ENCODE data around the gene ITIH5.

ITIH5 gene

GRCh38 chr10:7634142-7634894 lies 32.4 kb downstream of the ITIH5 start:
- no peak for DNase-seq (ENCODE audit: low read depth, low spot score)

- no peak for DNase-seq (ENCODE audit: low read depth, low spot score)
Observed at GRCh38 chr10:7626283-7626682, 40.5 kb downstream of the ITIH5 start.

- DNase-seq (ENCODE audit: low read depth, low spot score), result no peak
Observed at GRCh38 chr10:7625836-7626235, 40.9 kb downstream of the ITIH5 start.

GRCh38 chr10:7625009-7625408 lies 41.8 kb downstream of the ITIH5 start:
- no peak for DNase-seq (ENCODE audit: low read depth, low spot score)

GRCh38 chr10:7622969-7623368 lies 43.8 kb downstream of the ITIH5 start:
- peak; percentile 86 for DNase-seq (ENCODE audit: low read depth, low spot score)

- DNase-seq (ENCODE audit: low read depth, low spot score), result no peak
Observed at GRCh38 chr10:7618461-7618860, 48.3 kb downstream of the ITIH5 start.

GRCh38 chr10:7611909-7612308 lies 54.9 kb downstream of the ITIH5 start:
- no peak for DNase-seq (ENCODE audit: low read depth, low spot score)

GRCh38 chr10:7610651-7611389 lies 55.9 kb downstream of the ITIH5 start:
- DNase-seq (ENCODE audit: low read depth, low spot score), result no peak

GRCh38 chr10:7610026-7610425 lies 56.7 kb downstream of the ITIH5 start:
- DNase-seq (ENCODE audit: low read depth, low spot score), result no peak

- no peak for DNase-seq (ENCODE audit: low read depth, low spot score)
Observed at GRCh38 chr10:7609556-7609955, 57.2 kb downstream of the ITIH5 start.

- peak; percentile 21 for DNase-seq (ENCODE audit: low read depth, low spot score)
Observed at GRCh38 chr10:7608001-7608400, 58.8 kb downstream of the ITIH5 start.

- DNase-seq (ENCODE audit: low read depth, low spot score), result peak; percentile 81
Observed at GRCh38 chr10:7606951-7607404, 59.8 kb downstream of the ITIH5 start.

- no peak for DNase-seq (ENCODE audit: low read depth, low spot score)
Observed at GRCh38 chr10:7605565-7606295, 61.0 kb downstream of the ITIH5 start.

- no peak for DNase-seq (ENCODE audit: low read depth, low spot score)
Observed at GRCh38 chr10:7601023-7601656, 65.6 kb downstream of the ITIH5 start.

- DNase-seq (ENCODE audit: low read depth, low spot score), result no peak
Observed at GRCh38 chr10:7598771-7599170, 68.0 kb downstream of the ITIH5 start.

GRCh38 chr10:7596356-7596755 lies 70.4 kb downstream of the ITIH5 start:
- no peak for DNase-seq (ENCODE audit: low read depth, low spot score)

- no peak for DNase-seq (ENCODE audit: low read depth, low spot score)
Observed at GRCh38 chr10:7593905-7594304, 72.9 kb downstream of the ITIH5 start.

- no peak for DNase-seq (ENCODE audit: low read depth, low spot score)
Observed at GRCh38 chr10:7593063-7593462, 73.7 kb downstream of the ITIH5 start.

GRCh38 chr10:7592627-7593026 lies 74.1 kb downstream of the ITIH5 start:
- DNase-seq (ENCODE audit: low read depth, low spot score), result no peak

- DNase-seq (ENCODE audit: low read depth, low spot score), result no peak
Observed at GRCh38 chr10:7590271-7590670, 76.5 kb downstream of the ITIH5 start.

- no peak for DNase-seq (ENCODE audit: low read depth, low spot score)
Observed at GRCh38 chr10:7589748-7590147, 77.0 kb downstream of the ITIH5 start.

- no peak for DNase-seq (ENCODE audit: low read depth, low spot score)
Observed at GRCh38 chr10:7587865-7588188, 78.9 kb downstream of the ITIH5 start.
